K562 (cell line): ENCODE measurements around the gene ZNF488. TPM values are rescaled to one million over a fixed set of nuclear protein-coding genes. Genes with fewer than 3 reads are reported as not detected.

Source experiments
- ATAC-seq: fragments of 200-7000 bp; cut with Tn5 transposase; 3 replicates; pipeline ENCODE4 v1.9.1; 2020; ENCODE audit warnings: moderate library complexity
- BruUV-seq: library from RNA; stranded (reverse); fragments of 400-500 nt; replicated peaks from 2 replicates; lab custom pipeline; 2021; lab: Mats Ljungman, UMichigan
- CTCF ChIA-PET: fragments of 300-600 bp; formaldehyde crosslinking; extraction: SDS; loops from one replicate; lab custom pipeline; 2021; ENCODE audit warnings: low intra/inter-chr PET ratio; lab: Yijun Ruan, JAX
- POLR2A ChIA-PET: fragments of 300-600, 350-650 bp; sonication (Branson Sonifier 250); formaldehyde crosslinking; extraction: SDS; loops from one replicate; lab custom pipeline; 2021; ENCODE audit warnings: antibody characterized with exemption, inconsistent platforms; lab: Yijun Ruan, JAX
- DNase-seq, 4 experiments: peaks; one replicate each; pipeline versions ENCODE4 v3.0.0 to v3.0.0-alpha.2; 2011 to 2018; ENCODE audit warnings: low spot score in 3 of 4, mixed read lengths in 3 of 4; ENCODE audit errors: extremely low read depth in 1 of 4
- FAIRE-seq: peaks from 2 replicates; lab custom pipeline; 2011; peaks lifted over from hg19 to GRCh38; lab: Jason Lieb, UNC
- H2AFZ ChIP-seq: 2 replicates; pipeline ENCODE4 v1.6.0; 2011; ENCODE audit warnings: low read depth, low read length, control low read depth, inconsistent platforms
- H3K27ac ChIP-seq: fragments of 200-600 bp; 3 replicates; pipeline ENCODE4 v1.8.0; 2011; ENCODE audit warnings: low read depth, mild to moderate bottlenecking, control low read depth, inconsistent platforms, low read length, moderate library complexity, mixed read lengths; ENCODE audit errors: extremely low read depth
- H3K27me3 ChIP-seq, 2 experiments: fragments of 300-600 bp in 1 of 2; 2 replicates in 1 of 2; 3 replicates in 1 of 2; pipeline versions ENCODE4 v1.6.0 to v1.8.0; 2011; ENCODE audit warnings: inconsistent platforms in 2 of 2, low read length in 2 of 2, mild to moderate bottlenecking in 1 of 2, mixed read lengths in 1 of 2, moderate library complexity in 1 of 2; ENCODE audit not compliant: control insufficient read depth in 2 of 2, insufficient read depth in 2 of 2
- H3K36me3 ChIP-seq: fragments of 300-600 bp; 3 replicates; pipeline ENCODE4 v1.8.0; 2011; ENCODE audit warnings: mild to moderate bottlenecking, low read length, inconsistent platforms; ENCODE audit not compliant: control insufficient read depth, insufficient read depth
- H3K4me1 ChIP-seq, 2 experiments: fragments of 200-600 bp in 1 of 2; replicated peaks in 1 of 2; 2 replicates in 1 of 2; 3 replicates in 1 of 2; pipeline versions ENCODE4 v1.5.1 to v1.8.0; 2011; ENCODE audit warnings: inconsistent platforms in 2 of 2, low read length in 2 of 2, mild to moderate bottlenecking in 1 of 2, mixed read lengths in 1 of 2, moderate library complexity in 1 of 2; ENCODE audit not compliant: control insufficient read depth in 2 of 2, insufficient read depth in 2 of 2
- H3K4me2 ChIP-seq: 2 replicates; pipeline ENCODE4 v1.6.1; 2011; ENCODE audit warnings: low read length, control low read depth, inconsistent platforms, mixed read lengths; ENCODE audit not compliant: insufficient read depth
- H3K4me3 ChIP-seq: fragments of 200-600 bp; sonication (generic), shearing (Covaris generic); 2 replicates; pipeline ENCODE4 v1.5.1; 2016; ENCODE audit warnings: control low read depth, inconsistent platforms
- H3K79me2 ChIP-seq: fragments of 200-600 bp; 3 replicates; pipeline ENCODE4 v1.8.0; 2011; ENCODE audit warnings: low read length, inconsistent platforms; ENCODE audit not compliant: control insufficient read depth, insufficient read depth
- H3K9ac ChIP-seq, 2 experiments: 2 replicates each; pipeline versions ENCODE4 v1.6.0 to v1.6.1; 2011; ENCODE audit warnings: low read depth in 2 of 2, low read length in 2 of 2, control low read depth in 1 of 2, inconsistent platforms in 1 of 2, mild to moderate bottlenecking in 1 of 2, mixed read lengths in 1 of 2; ENCODE audit not compliant: insufficient read depth in 1 of 2
- H3K9me1 ChIP-seq: one replicate; pipeline ENCODE4 v1.6.0; 2011; ENCODE audit warnings: inconsistent platforms, mild to moderate bottlenecking, low read length, moderate library complexity; ENCODE audit not compliant: control insufficient read depth, insufficient read depth
- H3K9me3 ChIP-seq: replicated peaks from 2 replicates; pipeline ENCODE4 v1.5.1; 2011; ENCODE audit warnings: low read depth, low read length, inconsistent platforms; ENCODE audit not compliant: control insufficient read depth, insufficient read depth
- H4K20me1 ChIP-seq: replicated peaks from 2 replicates; pipeline ENCODE4 v1.6.1; 2011; ENCODE audit warnings: low read length, inconsistent platforms, mixed read lengths; ENCODE audit not compliant: control insufficient read depth, insufficient read depth
- CREB3 ChIP-seq: fragments of 450-650 bp; conservative IDR thresholded peaks from 2 replicates; pipeline ENCODE4 v1.6.1; 2016; ENCODE audit warnings: missing genetic modification characterization, low read depth, mild to moderate bottlenecking, missing compliant biosample characterization, moderate library complexity
- E4F1 ChIP-seq: fragments of 250-450 bp; sonication (Bioruptor Pico); IDR thresholded peaks from 2 replicates; pipeline ENCODE4 v1.5.0; 2021; ENCODE audit warnings: mild to moderate bottlenecking, borderline replicate concordance
- HLTF ChIP-seq: fragments of 450-650 bp; IDR thresholded peaks from 2 replicates; pipeline ENCODE4 v1.6.1; 2016
- IRF9 ChIP-seq: fragments of 450-650 bp; IDR thresholded peaks from 2 replicates; pipeline ENCODE4 v1.6.1; 2016; ENCODE audit warnings: missing biosample characterization, missing genetic modification characterization
- JUNB ChIP-seq: fragments of 450-650 bp; formaldehyde crosslinking; conservative IDR thresholded peaks from 2 replicates; pipeline ENCODE4 v1.4.0; 2020; ENCODE audit warnings: mild to moderate bottlenecking
- PHB2 ChIP-seq: fragments of 450-650 bp; IDR thresholded peaks from 2 replicates; pipeline ENCODE4 v1.6.1; 2017; ENCODE audit warnings: low read depth
- SNRNP70 ChIP-seq: fragments of 200-400 bp; formaldehyde crosslinking; optimal IDR thresholded peaks from 2 replicates; pipeline ENCODE3; 2017; ENCODE audit warnings: low read depth, low read length
- SRSF3 ChIP-seq: fragments of 200-400 bp; formaldehyde crosslinking; IDR thresholded peaks from 2 replicates; pipeline ENCODE4 v1.6.1; 2016; ENCODE audit warnings: mild to moderate bottlenecking, low read length, moderate library complexity; ENCODE audit not compliant: insufficient read depth
- ZNF239 ChIP-seq: fragments of 250-450 bp; sonication (Bioruptor Pico); IDR thresholded peaks from 2 replicates; pipeline ENCODE4 v1.4.0; 2020; ENCODE audit warnings: mild to moderate bottlenecking
- ZNF277 ChIP-seq: fragments of 250-450 bp; sonication (Bioruptor Pico); IDR thresholded peaks from 2 replicates; pipeline ENCODE4 v1.8.0; 2022; ENCODE audit warnings: inconsistent platforms, mild to moderate bottlenecking, moderate library complexity, borderline replicate concordance
- ZNF639 ChIP-seq, 2 experiments: fragments of 200-800 bp in 1 of 2; sonication (Bioruptor generic) in 1 of 2; sonication (generic) in 1 of 2; formaldehyde crosslinking in 1 of 2; IDR thresholded peaks in 1 of 2; conservative IDR thresholded peaks in 1 of 2; 2 replicates each; pipeline versions ENCODE4 v1.5.0 to v1.6.1; 2016 to 2020; ENCODE audit warnings: missing compliant biosample characterization in 1 of 2, missing genetic modification characterization in 1 of 2, missing genetic modification reagents in 1 of 2
- ZNF766 ChIP-seq: fragments of 200-800 bp; sonication (Bioruptor generic); conservative IDR thresholded peaks from 2 replicates; pipeline ENCODE4 v1.6.1; 2016; ENCODE audit warnings: missing genetic modification characterization, missing compliant biosample characterization
- WGBS: fragments of 100-300 bp; shearing (Covaris generic); methylation state at CpG from one replicate; pipeline ENCODE4 v1.1.6; 2016; ENCODE audit warnings: low coverage, mixed read lengths; ENCODE audit not compliant: insufficient coverage; ENCODE audit errors: missing lambda C conversion rate; 5-methylcytosine and 5-hydroxymethylcytosine counted together
- in situ Hi-C: fragments of 300-500 bp; cut with MboI; formaldehyde crosslinking; loops from 4 replicates; pipeline ENCODE4 v1.15.0; 2018; ENCODE audit warnings: inconsistent platforms, mixed read lengths
- intact Hi-C: fragments of 100-400 bp; cut with micrococcal nuclease; formaldehyde crosslinking; loops from 2 replicates; pipeline ENCODE4 v1.14.2; 2022
- polyA plus RNA-seq, 8 experiments: library from polyadenylated mRNA; depleted of rRNA in 4 of 8; stranded (reverse) in 5 of 8; unstranded in 3 of 8; fragments of >200 nt; fragmentation: Nextera tagmentation in 2 of 8; fragmentation: Illumina TruSeq in 1 of 8; extraction: Ambion mirVana in 2 of 8; extraction: Trizol in 1 of 8; gene quantifications; 2 replicates each; pipeline versions ENCODE4 v1.2.1 to v1.2.3, GENCODE V29; 2011 to 2014; ENCODE audit warnings: inconsistent platforms in 1 of 8, missing spikeins in 1 of 8
- total RNA-seq, 7 experiments: library from RNA; depleted of rRNA in 6 of 7; stranded (reverse); fragments of >200 nt in 6 of 7; fragmentation: Illumina TruSeq in 2 of 7; extraction: Trizol in 2 of 7; gene quantifications; 2 replicates each; pipeline versions ENCODE4 v1.2.1 to v1.2.3, GENCODE V29; 2011 to 2021; ENCODE audit warnings: low replicate concordance in 1 of 7

ZNF488 gene
- total and polyA plus RNA-seq, 9 of the 15 experiments (the other 6 are each of a cell fraction or from before 2014, with no cell fraction given) = 0.03 to 0.09 (median 0.05) TPM; not detected in 3

GRCh38 chr10:47372726-47373125, 11.4 kb downstream of the ZNF488 start:
- no peaks in the 10 kb centered on the region for H3K36me3 ChIP-seq
- FAIRE-seq = no peak
- no peaks in the 10 kb centered on the region for H3K79me2 ChIP-seq
- H4K20me1 ChIP-seq = peaks cover 9% of the 10 kb centered on the region
- no peak overlapping the region for H3K4me3 ChIP-seq
- H2AFZ ChIP-seq = no peak overlapping the region
- DNase-seq = no peak
- H3K4me2 ChIP-seq = no peak overlapping the region
- TF ChIP-seq ZNF639 (CRISPR knock-in tag; conservative IDR thresholded peaks at IDR 0.05 in 1 of 2, IDR thresholded peaks at IDR 0.05 in 1 of 2) (no peak), IRF9 (tag) (no peak), ZNF239 (CRISPR knock-in tag) (no peak), PHB2 (no peak), ZNF766 (CRISPR knock-in tag) (no peak), SNRNP70 (no peak), JUNB (CRISPR knock-in tag) (no peak), E4F1 (CRISPR knock-in tag) (no peak), HLTF (no peak), SRSF3 (no peak), CREB3 (tag) (no peak), ZNF277 (CRISPR knock-in tag) (no peak)
- POLR2A ChIA-PET = no interaction called here
- H3K27me3 ChIP-seq = peaks cover 50 to 78% of the 10 kb centered on the region in 2 experiments
- H3K9me3 ChIP-seq = no peaks in the 10 kb centered on the region
- ATAC-seq = no peak
- intact Hi-C loops (no loop called here), in situ Hi-C loops (no loop called here)
- peaks cover 5% of the 10 kb centered on the region for H3K9me1 ChIP-seq
- no TSS peak for BruUV-seq
- CTCF ChIA-PET = no interaction called here
- 0% methylated on average over 6 of the region's 6 CpGs for WGBS
- H3K27ac ChIP-seq = no peak overlapping the region
- H3K4me1 ChIP-seq = no peaks in the 10 kb centered on the region; a peak in 1 of 5 replicates
- H3K9ac ChIP-seq = no peak overlapping the region
